RKO (cell line): ENCODE measurements around the gene TSR1.

Experiments used
- DNase-seq: peaks from one replicate; pipeline ENCODE4 v3.0.0-alpha.2; 2016; ENCODE audit warnings: low spot score

TSR1 gene

GRCh38 chr17:2279707-2280106, 56.5 kb downstream of the TSR1 start:
- no peak for DNase-seq

- no peak for DNase-seq
Measured at GRCh38 chr17:2277429-2278170, 58.7 kb downstream of the TSR1 start.

- DNase-seq = no peak
Measured at GRCh38 chr17:2275722-2276121, 60.5 kb downstream of the TSR1 start.

DNA sequence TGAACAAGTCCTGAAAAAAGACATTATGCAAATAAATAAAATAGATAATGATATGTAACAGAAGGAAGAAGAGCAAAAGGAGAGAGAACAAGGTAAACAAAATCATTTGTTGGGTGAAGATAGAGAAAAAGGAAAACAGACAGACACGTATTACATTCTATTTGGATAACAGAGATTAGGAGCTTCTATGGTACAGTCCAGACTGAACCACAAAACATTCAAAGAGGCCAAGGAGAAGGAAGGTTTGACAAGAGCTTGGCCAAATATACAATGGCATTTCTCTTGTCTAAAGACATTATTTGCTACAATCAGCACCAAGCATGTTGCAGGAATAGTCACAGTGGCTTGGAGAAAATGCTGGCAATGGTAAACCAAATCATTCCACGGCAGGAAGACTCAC, 61.8 kb downstream of the TSR1 start:
- no peak for DNase-seq
